HEK293T (cell line): ENCODE data around the gene PPP1R14D.

Experiments used
- CTCF ChIA-PET: fragments of 350-600 bp; formaldehyde crosslinking; extraction: SDS; loops from one replicate; lab custom pipeline; 2021; ENCODE audit warnings: antibody characterized with exemption, inconsistent platforms; lab: Yijun Ruan, JAX
- POLR2A ChIA-PET: fragments of 350-600 bp; formaldehyde crosslinking; extraction: SDS; loops from one replicate; lab custom pipeline; 2020; ENCODE audit warnings: antibody characterized with exemption, inconsistent platforms; lab: Yijun Ruan, JAX
- DNase-seq: peaks from one replicate; pipeline ENCODE4 v3.0.0; 2012; ENCODE audit warnings: mixed read lengths; ENCODE audit errors: extremely low spot score
- ARNT ChIP-seq: fragments of 450-650 bp; IDR thresholded peaks from 2 replicates; pipeline ENCODE4 v1.6.1; 2017; ENCODE audit warnings: mild to moderate bottlenecking
- BHLHE40 ChIP-seq: fragments of 450-650 bp; IDR thresholded peaks from 2 replicates; pipeline ENCODE4 v1.6.1; 2016; ENCODE audit warnings: mild to moderate bottlenecking, moderate library complexity, borderline replicate concordance
- CTBP1 ChIP-seq: fragments of 450-650 bp; IDR thresholded peaks from 2 replicates; pipeline ENCODE4 v1.6.1; 2016; ENCODE audit warnings: borderline replicate concordance
- ELF4 ChIP-seq: fragments of 450-650 bp; IDR thresholded peaks from 2 replicates; pipeline ENCODE4 v1.6.1; 2017; ENCODE audit warnings: antibody characterized with exemption
- FOXA1 ChIP-seq: fragments of 450-650 bp; IDR thresholded peaks from 2 replicates; pipeline ENCODE4 v1.6.1; 2016; ENCODE audit warnings: mild to moderate bottlenecking
- FOXK2 ChIP-seq: fragments of 450-650 bp; IDR thresholded peaks from 2 replicates; pipeline ENCODE4 v1.6.1; 2016; ENCODE audit warnings: mild to moderate bottlenecking
- FOXM1 ChIP-seq: fragments of 450-650 bp; IDR thresholded peaks from 2 replicates; pipeline ENCODE4 v1.6.1; 2017; ENCODE audit warnings: mild to moderate bottlenecking, borderline replicate concordance
- HDGF ChIP-seq: fragments of 450-650 bp; IDR thresholded peaks from 2 replicates; pipeline ENCODE4 v1.6.1; 2017; ENCODE audit warnings: antibody characterized with exemption, borderline replicate concordance
- L3MBTL2 ChIP-seq: fragments of 450-650 bp; conservative IDR thresholded peaks from 2 replicates; pipeline ENCODE4 v1.6.1; 2016; ENCODE audit warnings: mild to moderate bottlenecking
- LEF1 ChIP-seq: fragments of 450-650 bp; IDR thresholded peaks from 2 replicates; pipeline ENCODE4 v1.6.1; 2017; ENCODE audit warnings: mild to moderate bottlenecking, borderline replicate concordance
- NFRKB ChIP-seq: fragments of 450-650 bp; IDR thresholded peaks from 2 replicates; pipeline ENCODE4 v1.6.1; 2016; ENCODE audit warnings: mild to moderate bottlenecking, moderate library complexity
- PKNOX1 ChIP-seq: fragments of 450-650 bp; IDR thresholded peaks from 2 replicates; pipeline ENCODE4 v1.6.1; 2016
- SP1 ChIP-seq: fragments of 450-650 bp; IDR thresholded peaks from 2 replicates; pipeline ENCODE4 v1.6.1; 2017
- SUZ12 ChIP-seq: fragments of 450-650 bp; IDR thresholded peaks from 2 replicates; pipeline ENCODE4 v1.6.1; 2016; ENCODE audit warnings: mild to moderate bottlenecking
- TARDBP ChIP-seq: fragments of 450-650 bp; IDR thresholded peaks from 2 replicates; pipeline ENCODE4 v1.6.1; 2016
- ZNF384 ChIP-seq: fragments of 450-650 bp; IDR thresholded peaks from 2 replicates; pipeline ENCODE4 v1.6.1; 2016

PPP1R14D gene

GRCh38 chr15:40803076-40803475 lies 25.4 kb downstream of the PPP1R14D start:
- no peak for DNase-seq
- TF ChIP-seq L3MBTL2, result no peak
- no peak for TF ChIP-seq ZNF384
- no peak for TF ChIP-seq NFRKB
- no peak for TF ChIP-seq FOXA1
- TF ChIP-seq TARDBP, result no peak
- no peak for TF ChIP-seq LEF1
- TF ChIP-seq SP1, result no peak
- TF ChIP-seq FOXK2, result no peak
- TF ChIP-seq FOXM1, result no peak
- ChIA-PET CTCF (interaction anchor here (0.5 to 0.6 kb wide), 2 partner anchors 77 to 124 kb away, joined by 3 read pairs; no protein-coding TSS in a partner anchor), POLR2A (no interaction called here)

GRCh38 chr15:40799523-40799922 lies 29.0 kb downstream of the PPP1R14D start:
- CTCF ChIA-PET, result no interaction called here
- no peak for TF ChIP-seq NFRKB
- no peak for TF ChIP-seq ELF4
- TF ChIP-seq FOXK2, result no peak
- no peak for TF ChIP-seq SP1
- TF ChIP-seq ARNT, result no peak
- no peak for TF ChIP-seq HDGF
- no peak for TF ChIP-seq LEF1
- TF ChIP-seq FOXM1, result no peak
- TF ChIP-seq SUZ12, result no peak
- no peak for TF ChIP-seq BHLHE40
- no peak for TF ChIP-seq ZNF384
- TF ChIP-seq PKNOX1, result no peak
- TF ChIP-seq TARDBP, result no peak
- no peak for TF ChIP-seq CTBP1
- no peak for TF ChIP-seq FOXA1
- no peak for TF ChIP-seq L3MBTL2
- no peak for DNase-seq
- POLR2A ChIA-PET, result no interaction called here

GRCh38 chr15:40796512-40796911 lies 32.0 kb downstream of the PPP1R14D start:
- TF ChIP-seq FOXA1 (no peak), NFRKB (no peak), FOXK2 (no peak), CTBP1 (no peak), TARDBP (no peak), ARNT (no peak), ZNF384 (no peak), SP1 (no peak), HDGF (no peak), SUZ12 (no peak)
- DNase-seq, result no peak
- ChIA-PET CTCF (no interaction called here), POLR2A (no interaction called here)

- CTCF ChIA-PET, result no interaction called here
- no peak for DNase-seq
- POLR2A ChIA-PET, result no interaction called here
- TF ChIP-seq FOXA1, result no peak
- no peak for TF ChIP-seq FOXK2
- no peak for TF ChIP-seq TARDBP
- no peak for TF ChIP-seq HDGF
- no peak for TF ChIP-seq LEF1
- TF ChIP-seq PKNOX1, result no peak
- TF ChIP-seq SUZ12, result no peak
- TF ChIP-seq SP1, result no peak
- TF ChIP-seq BHLHE40, result no peak
- no peak for TF ChIP-seq ZNF384
- no peak for TF ChIP-seq NFRKB
- no peak for TF ChIP-seq FOXM1
- no peak for TF ChIP-seq ELF4
- TF ChIP-seq L3MBTL2, result no peak
- no peak for TF ChIP-seq ARNT
- TF ChIP-seq CTBP1, result no peak
Observed at GRCh38 chr15:40796041-40796440, 32.5 kb downstream of the PPP1R14D start.

- TF ChIP-seq CTBP1, result no peak
- TF ChIP-seq LEF1, result no peak
- no peak for TF ChIP-seq NFRKB
- TF ChIP-seq FOXM1, result no peak
- no peak for TF ChIP-seq ARNT
- no peak for TF ChIP-seq HDGF
- TF ChIP-seq BHLHE40, result no peak
- TF ChIP-seq PKNOX1, result no peak
- no peak for DNase-seq
- ChIA-PET POLR2A (no interaction called here), CTCF (no interaction called here)
Observed at GRCh38 chr15:40793216-40793989, 35.1 kb downstream of the PPP1R14D start.

- POLR2A ChIA-PET, result interaction anchor here (2.1 kb wide), 1 partner anchor 15 kb away, joined by 6 read pairs; the partner anchor contains the start of genes DNAJC17 and ZFYVE19
- DNase-seq, result no peak
- TF ChIP-seq FOXA1 (no peak), TARDBP (no peak)
- CTCF ChIA-PET, result no interaction called here
Observed at GRCh38 chr15:40792394-40792793, 36.1 kb downstream of the PPP1R14D start.

GRCh38 chr15:40790718-40791117 lies 37.8 kb downstream of the PPP1R14D start:
- ChIA-PET POLR2A (interaction anchor here (2.1 kb wide), 1 partner anchor 16 kb away, joined by 6 read pairs; the partner anchor contains the start of genes DNAJC17 and ZFYVE19), CTCF (no interaction called here)
- TF ChIP-seq TARDBP, result no peak
- no peak for TF ChIP-seq HDGF
- TF ChIP-seq FOXA1, result no peak
- TF ChIP-seq LEF1, result no peak
- TF ChIP-seq BHLHE40, result no peak
- TF ChIP-seq SUZ12, result no peak
- no peak for TF ChIP-seq ARNT
- TF ChIP-seq FOXK2, result no peak
- no peak for TF ChIP-seq CTBP1
- no peak for DNase-seq
